Suprapubic skin (tissue), 4 donors: ENCODE data around the gene AFP.
A peak's percentile ranks its signal among the peaks of the same experiment; 100 is the strongest.

ENCODE experiments used
- POLR2A ChIP-seq, 2 donors: fragments of 450-650 bp; IDR thresholded peaks; one replicate each; pipeline ENCODE4 v1.6.1; 2017; ENCODE audit warnings: antibody characterized with exemption in 2 of 2, mild to moderate bottlenecking in 2 of 2, moderate library complexity in 2 of 2
- POLR2AphosphoS5 ChIP-seq, 3 donors: sonication (generic); formaldehyde crosslinking; IDR thresholded peaks; one replicate each; pipeline ENCODE4 v1.6.1; 2017; ENCODE audit warnings: antibody characterized with exemption in 3 of 3
- TF ChIP-seq, protein P1 (sequence below), 2 donors: fragments of 200-600 bp in 1 of 2; fragments of 450-650 bp in 1 of 2; sonication (generic) in 1 of 2; IDR thresholded peaks; one replicate each; pipeline ENCODE4 v1.5.1; 2016 to 2019; ENCODE audit warnings: antibody characterized with exemption in 2 of 2, mild to moderate bottlenecking in 1 of 2, moderate library complexity in 1 of 2

DNA sequence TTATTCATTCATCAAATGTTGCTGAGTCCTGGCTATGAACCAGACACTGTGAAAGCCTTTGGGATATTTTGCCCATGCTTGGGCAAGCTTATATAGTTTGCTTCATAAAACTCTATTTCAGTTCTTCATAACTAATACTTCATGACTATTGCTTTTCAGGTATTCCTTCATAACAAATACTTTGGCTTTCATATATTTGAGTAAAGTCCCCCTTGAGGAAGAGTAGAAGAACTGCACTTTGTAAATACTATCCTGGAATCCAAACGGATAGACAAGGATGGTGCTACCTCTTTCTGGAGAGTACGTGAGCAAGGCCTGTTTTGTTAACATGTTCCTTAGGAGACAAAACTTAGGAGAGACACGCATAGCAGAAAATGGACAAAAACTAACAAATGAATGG, 1.7 kb upstream of the AFP start:
- TF ChIP-seq, protein P1, sequence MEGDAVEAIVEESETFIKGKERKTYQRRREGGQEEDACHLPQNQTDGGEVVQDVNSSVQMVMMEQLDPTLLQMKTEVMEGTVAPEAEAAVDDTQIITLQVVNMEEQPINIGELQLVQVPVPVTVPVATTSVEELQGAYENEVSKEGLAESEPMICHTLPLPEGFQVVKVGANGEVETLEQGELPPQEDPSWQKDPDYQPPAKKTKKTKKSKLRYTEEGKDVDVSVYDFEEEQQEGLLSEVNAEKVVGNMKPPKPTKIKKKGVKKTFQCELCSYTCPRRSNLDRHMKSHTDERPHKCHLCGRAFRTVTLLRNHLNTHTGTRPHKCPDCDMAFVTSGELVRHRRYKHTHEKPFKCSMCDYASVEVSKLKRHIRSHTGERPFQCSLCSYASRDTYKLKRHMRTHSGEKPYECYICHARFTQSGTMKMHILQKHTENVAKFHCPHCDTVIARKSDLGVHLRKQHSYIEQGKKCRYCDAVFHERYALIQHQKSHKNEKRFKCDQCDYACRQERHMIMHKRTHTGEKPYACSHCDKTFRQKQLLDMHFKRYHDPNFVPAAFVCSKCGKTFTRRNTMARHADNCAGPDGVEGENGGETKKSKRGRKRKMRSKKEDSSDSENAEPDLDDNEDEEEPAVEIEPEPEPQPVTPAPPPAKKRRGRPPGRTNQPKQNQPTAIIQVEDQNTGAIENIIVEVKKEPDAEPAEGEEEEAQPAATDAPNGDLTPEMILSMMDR (IDR thresholded peaks at IDR 0.05) = peak in 1 of 2 donors; percentile 22
- TF ChIP-seq POLR2A (IDR thresholded peaks at IDR 0.05) (no peak), POLR2AphosphoS5 (IDR thresholded peaks at IDR 0.05) (no peak)
